Measurements from ENCODE around the gene DBX1.

DNA sequence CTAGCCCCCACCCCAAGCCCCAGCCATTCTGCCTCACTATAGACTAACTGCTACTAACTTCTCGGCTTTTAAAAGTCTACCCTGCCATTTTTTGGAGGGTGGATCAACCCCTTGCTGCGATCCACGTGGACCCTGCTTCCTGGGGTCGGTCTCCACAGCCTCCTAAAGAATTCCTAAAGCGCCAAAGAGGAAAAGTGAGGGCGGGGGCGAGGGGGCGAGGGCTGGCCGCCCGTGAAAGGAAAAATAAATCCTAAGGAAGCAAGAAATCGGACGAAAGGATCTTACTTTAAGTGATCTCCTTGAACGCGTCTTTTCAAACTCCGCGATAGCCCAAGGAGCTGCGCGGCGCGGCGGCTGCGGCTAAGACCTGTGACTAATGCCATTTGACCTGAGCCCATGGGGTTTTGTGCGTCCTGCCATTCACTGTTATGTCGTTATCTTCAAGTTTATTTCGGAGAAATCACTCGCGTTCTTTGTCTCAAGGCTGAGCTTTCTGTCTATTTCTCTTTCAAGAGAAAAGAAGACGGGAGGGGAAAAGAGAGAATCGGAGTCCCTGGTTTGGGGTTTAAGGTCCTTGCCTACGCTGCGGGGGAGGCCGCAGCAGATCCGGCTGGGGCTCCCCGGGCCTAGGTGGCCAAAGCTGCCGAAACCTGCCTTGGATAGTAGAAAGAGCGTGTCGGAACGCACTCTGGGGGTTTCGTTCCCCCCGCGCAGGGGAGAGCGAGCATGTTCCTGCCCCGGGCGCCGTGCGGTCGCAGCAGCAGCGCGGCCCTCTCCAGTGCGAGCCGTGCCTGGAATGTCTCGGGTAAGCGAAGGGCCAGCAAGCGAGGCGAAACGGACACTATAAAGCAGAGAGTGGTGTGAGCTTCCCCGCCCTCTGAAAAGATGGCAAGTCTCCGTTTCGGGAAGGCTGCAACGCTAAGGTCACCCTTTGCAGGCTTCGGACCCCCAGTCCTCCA lies 2.8 kb upstream of the DBX1 start:
- no peak for TF ChIP-seq POLR2A (IDR thresholded peaks at IDR 0.05; ENCODE audit: low read depth, low read length)
- TF ChIP-seq SMAD1 (IDR thresholded peaks at IDR 0.05; ENCODE audit: low read depth, partially characterized antibody): no peak
